Spleen (tissue), 11 donors: ENCODE data around the gene MYO1F. TPM values are rescaled to one million over a fixed set of nuclear protein-coding genes. Genes with fewer than 3 reads are reported as not detected.
"Not testable (repeated sequence)": the region's sequence is repeated elsewhere in the genome, so short reads cannot be mapped to it uniquely, and the experiment has no call there.

Experiments used
- DNase-seq: peaks from one replicate; pipeline ENCODE4 v3.0.0-alpha.2; 2020
- H3K27ac ChIP-seq, 8 donors: fragments of 200-600 bp; sonication (generic) in 7 of 8; 1 replicate in 4 of 8; 2 replicates in 4 of 8; pipeline versions ENCODE4 v1.5.0 to v1.8.0; 2016 to 2021; ENCODE audit warnings: inconsistent platforms in 4 of 8, mild to moderate bottlenecking in 4 of 8, moderate library complexity in 1 of 8
- H3K27me3 ChIP-seq, 7 donors: fragments of 200-600 bp; sonication (generic) in 6 of 7; replicated peaks in 1 of 7; 1 replicate in 4 of 7; 2 replicates in 3 of 7; pipeline versions ENCODE4 v1.5.0 to v1.8.0; 2016 to 2021; ENCODE audit warnings: inconsistent platforms in 3 of 7, mild to moderate bottlenecking in 1 of 7
- H3K36me3 ChIP-seq, 6 donors: fragments of 200-600 bp; sonication (generic) in 5 of 6; 1 replicate in 4 of 6; 2 replicates in 2 of 6; pipeline versions ENCODE4 v1.5.0 to v1.8.0; 2016 to 2021; ENCODE audit warnings: inconsistent platforms in 2 of 6
- H3K4me1 ChIP-seq, 6 donors: fragments of 200-600 bp; sonication (generic) in 5 of 6; 1 replicate in 3 of 6; 2 replicates in 3 of 6; pipeline versions ENCODE4 v1.5.0 to v1.8.0; 2016 to 2021; ENCODE audit warnings: inconsistent platforms in 3 of 6
- H3K4me3 ChIP-seq, 8 donors: fragments of 200-600 bp; sonication (generic) in 7 of 8; 1 replicate in 4 of 8; 2 replicates in 4 of 8; pipeline versions ENCODE4 v1.5.0 to v1.8.0; 2016 to 2021; ENCODE audit warnings: inconsistent platforms in 4 of 8, mild to moderate bottlenecking in 4 of 8, moderate library complexity in 2 of 8
- H3K9me3 ChIP-seq, 8 donors: fragments of 200-600 bp; sonication (generic) in 7 of 8; 1 replicate in 4 of 8; 2 replicates in 4 of 8; pipeline versions ENCODE4 v1.5.0 to v1.8.0; 2016 to 2021; ENCODE audit warnings: inconsistent platforms in 4 of 8
- CTCF ChIP-seq, 11 experiments: fragments of 200-600 bp in 7 of 11; fragments of 450-650 bp in 4 of 11; sonication (generic) in 4 of 11; IDR thresholded peaks in 8 of 11; conservative IDR thresholded peaks in 3 of 11; 1 replicate in 7 of 11; 2 replicates in 4 of 11; pipeline versions ENCODE4 v1.4.0 to v1.8.0; 2016 to 2021; ENCODE audit warnings: antibody characterized with exemption in 11 of 11, inconsistent platforms in 4 of 11, mild to moderate bottlenecking in 1 of 11
- POLR2A ChIP-seq, 3 donors: fragments of 450-650 bp; IDR thresholded peaks; one replicate each; pipeline ENCODE4 v1.5.1; 2017; ENCODE audit warnings: antibody characterized with exemption in 3 of 3, mild to moderate bottlenecking in 1 of 3
- POLR2AphosphoS5 ChIP-seq, 3 donors: sonication (generic); formaldehyde crosslinking; IDR thresholded peaks; one replicate each; pipeline ENCODE4 v1.5.1; 2017; ENCODE audit warnings: antibody characterized with exemption in 3 of 3
- WGBS, 5 donors: extraction: QIAGEN DNeasy Blood & Tissue Kit in 3 of 5; methylation state at CpG; one replicate each; pipeline versions ENCODE4 v1.1.5 to v1.1.7; 2013 to 2018; 5-methylcytosine and 5-hydroxymethylcytosine counted together
- intact Hi-C: fragments of 100-400 bp; cut with DNase I; formaldehyde crosslinking; loops from one replicate; pipeline ENCODE4 v1.15.0; 2023; ENCODE audit warnings: low total_unique reads
- polyA plus RNA-seq, 3 donors: library from polyadenylated mRNA; stranded (reverse); fragments of 200-250 nt; gene quantifications; one replicate each; pipeline ENCODE4 v1.2.1, GENCODE V29; 2013
- total RNA-seq, 7 donors: library from RNA; depleted of rRNA in 3 of 7; stranded (reverse); fragments of >200 nt in 3 of 7; fragmentation: NEBNext Ultra II Directional in 4 of 7; extraction: Animal tissue kit (Norgen Biotek cat#: 25700) in 4 of 7; gene quantifications; one replicate each; pipeline versions ENCODE4 v1.1.0 to v1.2.1, GENCODE V29; 2016 to 2021
- donor health status: healthy with polysubstance abuse.
- donor health status: DM: no; HTN: no; CAD: no; lungs with moderate emphysema.
- donor health status: DM: no; HTN: no; CAD: no.
- donor health status: Bipolar disorder and iron deficiency.
- donor health status: healthy.
- donor health status: DM: no; HTN: no; CAD: no.
- donor health status: DM: yes; HTN: yes; CAD: no.

MYO1F gene
- total and polyA plus RNA-seq, 10 donors: 22.1 to 423 (median 211) TPM

GRCh38 chr19:8558325-8558724 lies 18.9 kb downstream of the MYO1F start:
- peaks cover 0 to 57% (median 12%) of the 10 kb centered on the region in 6 donors for H3K4me1 ChIP-seq
- intact Hi-C loops: no loop called here
- 64 to 89% (median 77%) methylated on average over 2 of the region's 2 CpGs for WGBS, 5 donors
- H3K36me3 ChIP-seq: peaks cover 0 to 80% (median 17%) of the 10 kb centered on the region in 6 donors
- H3K27ac ChIP-seq: peak overlapping the region in 3 of 8 donors; percentile 24 to 46 (median 46)
- H3K27me3 ChIP-seq: no peaks in the 10 kb centered on the region
- no peaks in the 10 kb centered on the region for H3K9me3 ChIP-seq
- TF ChIP-seq CTCF (IDR thresholded peaks at IDR 0.05 in 8 of 11, conservative IDR thresholded peaks at IDR 0.05 in 3 of 11): no peak
- no peak for DNase-seq
- no peak overlapping the region for H3K4me3 ChIP-seq

- H3K4me3 ChIP-seq: no peak overlapping the region
- TF ChIP-seq POLR2A (IDR thresholded peaks at IDR 0.05) (no peak), POLR2AphosphoS5 (IDR thresholded peaks at IDR 0.05) (peak; percentile 7 to 31 (median 22))
- peak overlapping the region in 3 of 8 donors; percentile 24 to 46 (median 46) for H3K27ac ChIP-seq
- no peak for DNase-seq
- peaks cover 0 to 80% (median 23%) of the 10 kb centered on the region in 6 donors for H3K36me3 ChIP-seq
- WGBS, 5 donors: 60 to 80% (median 71%) methylated on average over 6 of the region's 6 CpGs
- no peaks in the 10 kb centered on the region for H3K9me3 ChIP-seq
- intact Hi-C loops: no loop called here
- H3K27me3 ChIP-seq: no peaks in the 10 kb centered on the region
- H3K4me1 ChIP-seq: peaks cover 0 to 52% (median 11%) of the 10 kb centered on the region in 6 donors
Observed at GRCh38 chr19:8557642-8558238, 19.5 kb downstream of the MYO1F start.

- 87 to 96% (median 95%) methylated on average over 7 of the region's 7 CpGs for WGBS, 5 donors
- H3K4me1 ChIP-seq: peaks cover 0 to 17% (median 2%) of the 10 kb centered on the region in 6 donors
- H3K4me3 ChIP-seq, intact Hi-C loops, H3K27me3 ChIP-seq, H3K27ac ChIP-seq, DNase-seq, H3K9me3 ChIP-seq: not testable (repeated sequence)
- peak in 1 of 3 donors; percentile 6 for TF ChIP-seq POLR2AphosphoS5 (IDR thresholded peaks at IDR 0.05)
- peaks cover 0 to 100% (median 51%) of the 10 kb centered on the region in 6 donors for H3K36me3 ChIP-seq
Observed at GRCh38 chr19:8553729-8554128, 23.5 kb downstream of the MYO1F start.

- WGBS, 5 donors: 82 to 92% (median 90%) methylated on average over 10 of the region's 10 CpGs
- Histone ChIP-seq H3K9me3 (no peaks in the 10 kb centered on the region), H3K4me1 (peaks cover 0 to 8% (median 1%) of the 10 kb centered on the region in 6 donors), H3K36me3 (peaks cover 0 to 100% (median 56%) of the 10 kb centered on the region in 6 donors), H3K27ac (no peak overlapping the region), H3K27me3 (no peaks in the 10 kb centered on the region), H3K4me3 (no peak overlapping the region)
- TF ChIP-seq CTCF (IDR thresholded peaks at IDR 0.05 in 8 of 11, conservative IDR thresholded peaks at IDR 0.05 in 3 of 11) (no peak), POLR2A (IDR thresholded peaks at IDR 0.05) (no peak), POLR2AphosphoS5 (IDR thresholded peaks at IDR 0.05) (no peak)
- intact Hi-C loops: no loop called here
- no peak for DNase-seq
Observed at GRCh38 chr19:8552810-8553209, 24.4 kb downstream of the MYO1F start.

GRCh38 chr19:8550070-8550469 lies 27.2 kb downstream of the MYO1F start:
- no peaks in the 10 kb centered on the region for H3K27me3 ChIP-seq

More at GRCh38 chr19:8550070-8550469, 27.2 kb downstream of the MYO1F start:
- intact Hi-C loops: no loop called here
- 94 to 96% (median 95%) methylated on average over 10 to 15 of the region's 15 CpGs for WGBS, 5 donors
- Histone ChIP-seq H3K36me3 (peaks cover 0 to 100% (median 79%) of the 10 kb centered on the region in 6 donors), H3K27ac (no peak overlapping the region), H3K4me3 (no peak overlapping the region), H3K9me3 (no peaks in the 10 kb centered on the region), H3K4me1 (no peaks in the 10 kb centered on the region)
- DNase-seq: no peak
- TF ChIP-seq POLR2A (IDR thresholded peaks at IDR 0.05) (no peak), POLR2AphosphoS5 (IDR thresholded peaks at IDR 0.05) (peak in 2 of 3 donors; percentile 5 to 73)
